Astrocyte (in vitro differentiated cells and primary cell): Measurements from ENCODE around the gene NCBP3.

Source experiments
- EZH2 ChIP-seq: IDR thresholded peaks from 2 replicates; pipeline ENCODE4 v1.6.1; 2012; ENCODE audit warnings: mild to moderate bottlenecking, low read length, inconsistent platforms; ENCODE audit not compliant: insufficient read depth
- TF ChIP-seq, protein P1 (sequence below): IDR thresholded peaks from 2 replicates; pipeline ENCODE4 v1.5.1; 2011; ENCODE audit warnings: low read depth, mild to moderate bottlenecking, inconsistent platforms, low read length, moderate library complexity; ENCODE audit not compliant: insufficient read depth

DNA sequence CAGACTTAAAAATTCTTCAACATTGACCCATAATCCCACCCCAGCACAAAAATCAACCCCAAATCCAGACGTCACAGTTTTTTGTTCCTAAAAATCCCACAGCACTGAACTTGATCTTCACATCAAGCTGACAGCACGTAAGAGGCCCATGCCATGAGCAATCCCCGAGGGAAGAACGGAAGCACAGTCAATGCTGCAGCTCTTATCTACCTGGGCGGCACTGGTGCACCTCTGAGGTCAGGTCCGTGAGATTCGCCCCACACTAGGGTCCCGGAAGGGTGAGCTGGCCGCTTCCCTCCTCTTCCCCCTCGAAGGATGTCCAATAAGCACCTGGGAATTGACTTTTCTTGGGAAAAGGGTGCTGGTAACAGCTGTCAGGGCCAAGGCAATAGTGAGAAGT lies 33.8 kb downstream of the NCBP3 start:
- no peak for TF ChIP-seq EZH2
- TF ChIP-seq, protein P1, sequence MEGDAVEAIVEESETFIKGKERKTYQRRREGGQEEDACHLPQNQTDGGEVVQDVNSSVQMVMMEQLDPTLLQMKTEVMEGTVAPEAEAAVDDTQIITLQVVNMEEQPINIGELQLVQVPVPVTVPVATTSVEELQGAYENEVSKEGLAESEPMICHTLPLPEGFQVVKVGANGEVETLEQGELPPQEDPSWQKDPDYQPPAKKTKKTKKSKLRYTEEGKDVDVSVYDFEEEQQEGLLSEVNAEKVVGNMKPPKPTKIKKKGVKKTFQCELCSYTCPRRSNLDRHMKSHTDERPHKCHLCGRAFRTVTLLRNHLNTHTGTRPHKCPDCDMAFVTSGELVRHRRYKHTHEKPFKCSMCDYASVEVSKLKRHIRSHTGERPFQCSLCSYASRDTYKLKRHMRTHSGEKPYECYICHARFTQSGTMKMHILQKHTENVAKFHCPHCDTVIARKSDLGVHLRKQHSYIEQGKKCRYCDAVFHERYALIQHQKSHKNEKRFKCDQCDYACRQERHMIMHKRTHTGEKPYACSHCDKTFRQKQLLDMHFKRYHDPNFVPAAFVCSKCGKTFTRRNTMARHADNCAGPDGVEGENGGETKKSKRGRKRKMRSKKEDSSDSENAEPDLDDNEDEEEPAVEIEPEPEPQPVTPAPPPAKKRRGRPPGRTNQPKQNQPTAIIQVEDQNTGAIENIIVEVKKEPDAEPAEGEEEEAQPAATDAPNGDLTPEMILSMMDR, result no peak
